Stimulated activated CD8-positive, alpha-beta memory T cell treated with anti-CD3 and anti-CD28 coated beads, Interleukin-2, amount 100 ng/mL, for 48 hours (primary cell): ENCODE data around the gene RAB25.
"Not testable (repeated sequence)": the region's sequence is repeated elsewhere in the genome, so short reads cannot be mapped to it uniquely, and the experiment has no call there.

Source experiments
- DNase-seq, 2 donors: peaks; one replicate each; pipeline ENCODE4 v3.0.0-alpha.2; 2020; ENCODE audit warnings: low read depth in 2 of 2

Gene RAB25

GRCh38 chr1:156101880-156102279 lies 40.9 kb downstream of the RAB25 start:
- no peak for DNase-seq

- no peak for DNase-seq
Measured at GRCh38 chr1:156102633-156103511, 41.9 kb downstream of the RAB25 start.

GRCh38 chr1:156103521-156103947 lies 42.6 kb downstream of the RAB25 start:
- no peak for DNase-seq

GRCh38 chr1:156104065-156104810 lies 43.3 kb downstream of the RAB25 start:
- DNase-seq: no peak

GRCh38 chr1:156104861-156105832 lies 44.2 kb downstream of the RAB25 start:
- no peak for DNase-seq

- no peak for DNase-seq
Measured at GRCh38 chr1:156106624-156107488, 45.9 kb downstream of the RAB25 start.

- no peak for DNase-seq
Measured at GRCh38 chr1:156108057-156108456, 47.1 kb downstream of the RAB25 start.

GRCh38 chr1:156108664-156109241 lies 47.8 kb downstream of the RAB25 start:
- no peak for DNase-seq

GRCh38 chr1:156110252-156110651 lies 49.3 kb downstream of the RAB25 start:
- no peak for DNase-seq

- DNase-seq: no peak
Measured at GRCh38 chr1:156111355-156111962, 50.5 kb downstream of the RAB25 start.

GRCh38 chr1:156112276-156113137 lies 51.5 kb downstream of the RAB25 start:
- no peak for DNase-seq

- no peak for DNase-seq
Measured at GRCh38 chr1:156113282-156113950, 52.5 kb downstream of the RAB25 start.

GRCh38 chr1:156114101-156114918 lies 53.4 kb downstream of the RAB25 start, which contains the start of gene LMNA:
TSS of gene LMNA (plus strand) at chr1:156114711. CDS start at chr1:156114919, 208 bp downstream.
- peak; percentile 72 to 73 for DNase-seq

GRCh38 chr1:156114919-156115513 lies 54.1 kb downstream of the RAB25 start:
- no peak for DNase-seq

GRCh38 chr1:156115514-156116374 lies 54.8 kb downstream of the RAB25 start:
- no peak for DNase-seq

GRCh38 chr1:156116731-156117130 lies 55.8 kb downstream of the RAB25 start:
- not testable (repeated sequence) for DNase-seq
